NCI-H2196 treated with DMSO at 0.1 percent for 48 hours (cell line): ENCODE data around the gene LIN7C.

Experiments used
- DNase-seq: peaks from one replicate; lab custom pipeline; 2025; ENCODE audit not compliant: unreplicated experiment; lab: John Stamatoyannopoulos, UW

The LIN7C gene

DNA sequence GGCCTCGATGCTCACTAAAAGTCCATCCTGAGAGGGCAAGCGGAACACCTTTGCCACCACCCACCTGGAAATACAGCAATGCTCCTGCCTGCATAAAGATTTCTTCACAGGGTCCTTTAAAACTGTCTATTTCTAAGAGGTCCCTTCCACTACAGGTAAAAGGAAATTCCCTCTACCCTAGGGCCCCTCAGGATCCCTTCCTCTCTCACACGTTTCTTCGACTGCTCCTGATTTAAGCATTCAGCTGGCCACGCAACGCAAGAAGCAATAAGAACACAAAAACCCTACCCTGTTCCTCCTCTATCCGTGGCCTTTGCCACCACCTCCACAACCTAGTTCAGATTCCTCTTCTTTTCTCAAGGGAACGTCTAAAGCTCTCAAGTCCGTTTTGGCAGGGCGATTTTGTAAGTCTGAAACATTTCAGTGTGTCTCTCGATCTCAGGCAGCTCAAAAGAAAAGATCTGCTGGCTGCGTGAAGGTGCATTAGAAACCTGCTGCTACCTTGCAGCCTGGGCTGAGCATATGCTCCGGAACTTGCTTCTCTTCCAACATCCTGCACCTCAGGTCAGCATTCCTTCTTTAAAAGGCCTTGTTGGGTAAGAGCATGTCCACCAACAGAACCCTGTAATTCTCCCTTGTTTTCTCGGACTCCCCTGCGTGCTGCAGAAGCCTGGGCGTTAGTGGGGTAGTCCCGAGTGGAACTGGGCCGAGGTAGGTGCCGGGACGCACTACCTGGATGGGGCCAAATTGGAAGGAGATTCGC is 35.6 kb downstream of the LIN7C start:
- DNase-seq = no peak

DNA sequence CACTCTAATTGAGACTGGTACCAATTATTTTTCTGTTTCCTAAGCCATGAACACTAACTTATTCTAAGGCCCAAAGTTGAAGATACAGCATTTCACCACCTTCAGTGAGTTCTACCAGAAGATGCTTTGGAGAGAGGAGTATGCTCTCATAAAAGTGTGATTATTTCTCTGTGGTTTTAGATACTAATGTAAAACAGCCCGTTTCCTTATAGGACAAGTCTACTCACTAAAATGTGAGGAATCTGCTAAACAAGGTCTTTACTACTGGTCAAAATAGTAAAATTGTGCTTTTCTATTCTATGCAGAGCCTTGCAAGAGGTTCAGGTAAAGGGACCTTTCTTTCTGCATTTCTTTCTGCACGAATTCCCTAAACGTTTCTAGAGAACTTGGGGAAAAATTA is 36.4 kb downstream of the LIN7C start:
- DNase-seq = no peak

DNA sequence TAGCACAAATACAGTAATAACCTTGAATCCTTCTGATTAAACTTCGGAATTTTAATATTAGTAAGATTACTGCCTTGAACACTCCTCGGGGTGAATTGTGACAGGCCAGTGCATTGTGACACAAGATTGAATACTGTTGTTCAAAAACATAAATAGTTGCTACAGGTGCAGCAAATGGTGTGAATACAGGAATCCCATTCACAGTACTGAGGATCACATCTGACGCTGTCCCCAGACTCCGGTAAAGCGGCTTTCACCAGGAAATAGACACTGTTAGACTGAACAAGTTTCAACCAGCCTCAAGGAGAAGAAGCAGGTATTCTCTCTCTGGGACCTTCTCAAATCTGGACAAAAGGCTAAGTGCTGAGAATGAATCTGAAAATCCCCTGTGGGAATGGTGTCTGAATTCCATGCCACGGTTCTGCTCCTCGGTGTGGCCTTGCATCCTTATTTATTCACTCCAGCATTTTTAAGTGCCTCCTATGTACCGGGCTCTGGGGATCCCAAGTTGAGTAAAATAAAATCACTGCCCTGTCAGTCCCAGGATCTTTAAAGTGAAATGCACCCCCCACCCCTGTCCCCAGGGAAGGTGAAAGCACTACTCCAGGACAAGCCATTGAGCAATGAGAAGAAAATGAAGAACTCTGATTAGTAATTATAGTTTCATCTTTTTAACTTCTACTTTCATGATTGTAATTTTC is 37.4 kb downstream of the LIN7C start:
- no peak for DNase-seq

DNA sequence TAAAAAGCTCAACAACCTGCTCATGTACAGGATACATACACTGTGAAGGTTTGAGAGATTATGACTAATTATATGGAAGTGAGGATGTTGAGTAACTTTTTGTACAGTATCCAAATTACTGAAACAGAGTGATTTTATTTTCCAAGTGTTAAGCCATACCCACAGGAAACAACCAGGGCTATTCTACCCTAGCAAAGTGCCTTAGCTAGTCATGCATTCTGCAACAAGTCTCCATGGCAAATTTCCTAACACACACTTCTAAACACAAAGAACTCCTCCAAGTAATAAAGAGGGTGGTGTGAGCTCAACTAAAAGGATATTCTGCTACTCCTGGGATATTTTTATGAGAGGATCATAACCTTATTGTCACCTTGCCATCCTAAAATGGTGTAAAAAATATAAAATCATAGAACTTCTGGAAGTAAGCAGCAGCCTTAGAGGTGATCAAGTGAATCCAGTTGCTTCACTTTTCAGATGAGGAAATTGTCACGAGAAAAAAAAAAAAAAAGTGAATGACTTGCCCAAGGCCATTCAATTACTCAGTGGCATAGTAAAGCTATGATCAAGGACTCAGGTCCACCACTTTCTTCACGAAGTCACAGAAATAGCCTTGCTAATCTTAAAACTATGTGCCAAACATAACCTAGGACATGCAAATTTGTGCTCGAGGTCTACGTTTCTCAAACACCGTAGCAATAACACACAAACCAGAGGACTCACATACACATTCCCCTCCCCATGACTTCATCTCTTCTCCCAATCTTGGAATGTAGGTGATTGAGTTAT is 38.2 kb downstream of the LIN7C start:
- no peak for DNase-seq

DNA sequence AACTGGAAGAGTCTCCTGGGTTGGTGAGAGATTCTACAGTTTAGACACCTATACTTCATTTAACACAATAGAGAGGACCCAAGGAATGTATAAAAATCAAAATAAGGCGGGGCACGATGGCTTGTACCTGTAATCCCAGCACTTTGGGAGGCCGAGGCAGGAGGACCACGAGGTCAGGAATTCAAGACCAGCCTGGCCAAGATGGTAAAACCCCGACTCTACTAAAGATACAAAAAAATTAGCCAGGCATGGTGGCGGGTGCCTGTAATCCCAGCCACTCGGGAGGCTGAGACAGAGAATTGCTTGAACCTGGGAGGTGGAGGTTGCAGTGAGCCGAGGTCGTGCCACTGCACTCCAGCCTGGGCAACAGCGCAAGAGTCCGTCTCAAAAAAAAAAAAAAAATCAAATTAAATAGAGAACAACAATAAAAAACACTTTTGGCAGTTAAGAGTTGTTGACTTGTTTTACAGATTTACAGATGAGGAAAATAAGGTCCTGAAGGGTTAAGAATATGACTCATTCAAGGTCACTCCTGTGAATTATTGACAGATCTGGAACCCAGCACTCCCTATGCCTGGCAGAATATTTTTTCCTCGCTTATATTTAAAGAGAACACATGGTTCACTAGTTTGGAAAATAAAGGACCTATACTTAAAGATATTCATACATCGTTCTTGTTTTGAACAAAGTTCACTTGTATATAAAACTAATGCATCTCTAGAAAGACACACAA is 39.2 kb downstream of the LIN7C start:
- DNase-seq = no peak

DNA sequence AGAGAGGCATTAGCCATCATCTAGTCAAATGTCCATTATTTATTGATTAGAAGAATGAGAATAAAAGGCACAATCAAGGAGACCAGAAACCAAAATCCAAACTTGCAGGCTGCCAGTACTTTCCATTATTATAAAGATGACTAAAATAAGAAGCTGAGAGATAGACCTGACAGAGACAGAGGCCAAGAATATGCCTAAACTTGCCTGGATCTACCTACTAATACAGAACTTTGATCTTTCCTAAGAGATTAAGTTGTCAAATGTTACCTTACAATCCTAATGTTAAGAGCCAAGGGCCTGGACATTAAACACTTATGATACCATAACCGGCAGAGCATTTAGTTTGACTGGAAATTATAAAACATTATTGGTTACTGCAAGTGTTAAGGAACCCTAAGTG is 40.2 kb downstream of the LIN7C start:
- no peak for DNase-seq

DNA sequence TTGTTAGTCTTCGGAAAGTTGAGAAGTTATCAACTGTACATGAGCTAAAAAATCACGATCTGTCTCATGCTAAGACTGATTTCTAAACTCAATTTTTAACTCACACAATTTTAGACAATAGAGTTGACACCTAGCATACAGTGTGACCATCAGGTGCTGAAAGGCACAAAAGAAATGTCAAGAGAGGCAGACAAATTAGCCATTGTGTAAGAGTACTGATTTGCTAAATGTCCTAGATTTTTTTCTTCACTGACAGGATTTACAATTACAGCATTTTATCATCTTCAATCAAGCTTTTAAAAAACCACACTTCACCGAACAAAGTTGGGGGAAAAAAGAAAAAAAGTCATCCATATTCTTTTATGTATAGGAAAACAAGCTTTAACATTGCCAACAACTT is 40.9 kb downstream of the LIN7C start:
- DNase-seq = no peak

DNA sequence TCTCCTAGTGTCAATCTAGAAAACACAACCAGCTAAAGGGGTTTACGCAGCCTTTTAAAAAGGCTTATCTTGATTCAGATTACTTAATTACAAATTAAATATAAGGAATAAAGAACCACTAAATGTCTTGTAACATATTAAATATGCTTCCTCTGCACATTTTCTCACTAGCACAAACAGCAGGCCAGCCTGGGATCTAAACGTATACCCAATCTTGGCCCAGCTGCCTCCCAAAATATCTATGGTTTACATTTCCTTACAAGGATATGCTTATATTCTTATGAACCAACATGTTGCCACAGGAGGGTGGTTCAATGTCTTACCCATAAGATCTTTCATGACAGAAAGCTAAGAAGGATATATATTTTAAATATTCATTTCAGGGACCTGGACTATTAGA is 41.7 kb downstream of the LIN7C start:
- DNase-seq = no peak

DNA sequence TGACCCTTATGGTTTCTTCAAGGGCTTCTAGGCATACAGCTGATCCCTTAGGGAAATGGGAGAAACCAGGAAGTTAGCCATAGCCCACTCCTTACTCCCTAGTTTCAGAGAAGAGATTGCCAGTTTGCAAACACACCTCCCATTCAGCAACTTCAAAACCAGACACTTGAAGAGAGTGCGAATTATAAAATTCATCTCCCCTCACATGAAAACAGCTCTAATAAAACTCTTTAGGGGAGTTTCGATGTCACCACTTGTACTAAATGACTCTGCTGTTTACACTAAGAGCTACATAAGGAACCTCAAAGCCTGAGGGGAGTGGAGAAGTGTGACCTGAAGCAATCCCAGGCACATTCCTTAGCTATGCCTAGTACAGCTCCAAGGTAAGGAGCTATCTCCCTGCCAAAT is 42.3 kb downstream of the LIN7C start:
- DNase-seq = no peak

DNA sequence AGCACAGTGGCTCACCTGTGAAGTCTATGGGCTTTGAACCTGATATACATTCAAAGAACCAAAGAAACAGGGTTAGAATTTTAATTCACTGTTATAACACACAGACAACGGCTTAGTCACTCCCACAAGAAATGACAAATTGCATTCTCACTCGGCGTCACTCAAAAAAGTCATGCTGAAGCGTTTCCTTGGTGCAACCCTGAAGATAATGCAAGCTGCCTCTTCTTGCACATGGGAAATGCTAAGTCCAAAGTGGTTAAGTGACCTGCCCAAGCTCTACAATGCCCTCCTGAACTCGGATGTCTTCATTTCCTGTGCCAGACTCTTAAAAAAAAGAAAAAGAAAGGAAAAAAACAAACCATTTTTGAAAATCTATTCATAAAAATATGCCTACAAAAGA is 44.0 kb downstream of the LIN7C start:
- DNase-seq = no peak

DNA sequence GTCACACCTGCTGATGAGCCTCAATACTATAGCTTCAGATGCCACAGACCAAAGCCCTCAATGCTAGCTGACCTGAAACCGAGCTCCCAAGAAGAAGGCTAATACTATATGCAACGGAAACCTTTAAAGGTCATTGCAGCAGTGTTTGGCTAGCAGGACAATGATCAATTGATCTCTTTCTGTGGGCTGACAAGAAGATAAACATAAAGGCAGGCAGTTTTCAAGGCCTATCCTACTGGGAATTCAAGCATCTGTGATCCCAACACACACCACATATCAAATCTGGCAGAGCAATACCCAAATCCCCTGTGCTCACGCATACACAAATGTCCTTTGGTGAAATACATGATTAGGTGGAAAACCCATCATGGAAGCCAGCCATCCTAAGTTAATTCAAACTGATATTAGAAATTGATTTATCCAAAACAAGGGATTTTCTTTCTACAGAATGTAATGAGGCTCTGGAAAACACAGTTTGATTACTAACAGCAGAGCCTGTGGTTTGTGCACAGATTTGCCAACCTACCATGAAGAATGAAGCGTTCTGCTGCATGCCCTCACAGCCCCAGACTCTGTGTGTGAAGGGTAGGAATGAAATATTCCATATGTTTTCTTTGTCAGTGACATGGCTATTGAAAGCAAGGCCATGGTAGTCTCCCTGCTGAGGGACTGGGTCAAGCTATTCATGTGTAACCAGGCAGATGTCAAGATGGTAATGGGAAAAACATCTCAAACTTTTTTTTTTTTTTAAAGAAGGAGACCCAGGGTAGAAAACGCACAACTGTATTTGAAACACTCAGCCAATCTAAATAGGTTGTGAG is 46.2 kb downstream of the LIN7C start:
- DNase-seq = no peak

DNA sequence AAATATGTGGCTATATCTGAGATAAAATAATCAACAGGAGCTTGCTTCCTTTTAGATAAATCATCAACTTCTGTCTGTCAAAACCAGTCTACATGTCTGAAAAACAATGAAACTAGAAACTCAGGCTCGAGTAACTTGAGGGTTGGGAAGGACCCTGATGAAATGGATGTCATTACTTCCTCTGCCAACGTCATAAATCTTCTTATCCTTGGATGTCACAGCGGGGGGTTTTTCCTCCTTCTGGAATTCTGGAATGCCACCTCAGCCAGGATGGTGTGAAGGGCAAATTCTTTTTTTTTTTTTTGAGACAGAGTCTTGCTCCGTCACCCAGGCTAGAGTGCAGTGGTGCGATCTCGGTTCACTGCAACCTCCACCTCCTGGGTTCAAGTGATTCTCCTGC is 47.4 kb downstream of the LIN7C start:
- DNase-seq = no peak

DNA sequence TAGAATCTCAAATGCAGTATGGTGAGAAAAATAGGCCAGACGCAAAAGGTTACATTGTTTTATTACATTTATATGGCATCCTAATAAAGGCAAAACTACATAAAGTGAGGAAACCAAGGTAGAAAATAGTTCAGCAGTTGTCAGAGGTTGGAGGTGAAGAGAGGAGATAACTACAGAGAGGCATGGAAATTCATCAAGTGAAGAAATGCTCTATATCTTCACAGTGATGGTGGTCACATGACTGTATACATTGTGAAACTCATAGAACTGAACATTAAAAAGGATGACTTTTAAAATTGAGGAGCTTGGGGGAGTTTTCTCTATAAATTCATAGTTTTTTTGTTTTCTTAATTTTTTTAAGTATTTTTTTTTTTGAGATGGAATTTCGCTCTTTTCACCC is 48.4 kb downstream of the LIN7C start:
- DNase-seq = no peak

DNA sequence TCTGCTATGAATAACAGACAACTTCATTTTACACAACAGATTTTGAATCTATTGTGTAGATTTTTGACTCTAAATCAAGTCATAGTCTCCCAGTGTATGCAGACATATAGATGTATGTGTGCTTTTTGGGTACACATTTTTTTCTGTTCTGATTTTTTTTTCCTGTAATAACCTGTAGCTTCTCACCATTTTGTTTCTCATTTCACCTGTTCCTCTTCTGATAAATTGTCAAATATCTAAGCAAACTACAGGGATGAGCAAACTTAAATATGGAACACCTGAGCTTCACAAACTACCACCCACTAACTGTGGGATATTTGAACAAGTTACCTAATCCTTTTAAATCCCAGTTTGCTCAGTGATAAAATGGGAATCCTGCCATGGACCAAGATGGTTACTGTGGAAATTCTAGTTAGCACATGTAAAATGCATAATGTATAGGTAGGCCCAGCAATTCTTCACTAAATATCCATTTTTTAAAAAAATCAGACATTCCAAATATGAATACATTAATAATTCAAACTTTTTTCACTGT is 49.7 kb downstream of the LIN7C start:
- no peak for DNase-seq

DNA sequence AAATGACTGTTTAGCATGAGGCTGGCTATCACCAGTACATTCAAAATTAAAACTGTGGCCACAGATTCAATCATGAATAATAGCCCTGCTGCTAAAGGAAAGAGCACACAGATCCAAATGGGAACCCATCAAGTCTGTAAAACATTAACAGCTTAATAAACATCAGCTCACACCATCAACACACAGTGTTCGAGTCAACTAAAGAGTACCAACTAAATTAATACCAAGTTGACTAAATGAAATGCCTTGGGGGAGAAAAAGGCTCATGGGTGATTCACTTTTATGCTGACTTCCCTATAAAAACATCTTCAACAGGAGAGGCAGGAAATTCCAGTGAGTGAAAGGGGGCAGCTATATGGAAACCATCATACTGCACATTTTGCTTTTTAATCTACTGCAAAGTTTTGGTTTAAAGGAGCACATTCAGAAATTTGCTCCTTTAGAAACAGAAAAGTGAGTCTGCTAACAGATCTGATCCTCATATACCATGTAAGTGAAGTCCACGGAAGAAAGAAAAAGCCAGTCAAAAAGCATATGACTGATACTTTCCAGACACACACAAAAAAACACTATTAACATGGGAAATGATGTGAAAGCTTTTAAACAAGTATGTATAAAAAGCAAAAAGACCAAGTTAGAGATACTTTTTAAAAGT is 50.3 kb downstream of the LIN7C start:
- DNase-seq = no peak

DNA sequence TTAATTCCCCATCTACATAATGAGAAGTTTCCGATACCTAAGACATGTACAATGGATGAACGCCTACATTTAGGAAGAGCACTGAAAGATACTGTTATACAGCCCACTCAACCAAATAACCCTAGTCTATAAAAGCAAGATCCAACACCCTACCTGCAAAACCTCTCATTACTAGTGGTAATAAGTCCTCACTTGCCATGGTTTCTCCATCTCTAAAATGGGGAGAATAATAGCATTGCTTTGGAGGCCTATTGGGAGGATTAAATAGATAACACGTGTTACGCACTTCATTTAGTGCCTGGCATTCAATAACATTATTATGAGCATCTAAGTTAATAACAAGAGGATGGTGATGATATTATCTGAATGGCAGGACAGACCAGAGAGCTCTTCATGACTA is 50.9 kb downstream of the LIN7C start:
- DNase-seq = no peak

DNA sequence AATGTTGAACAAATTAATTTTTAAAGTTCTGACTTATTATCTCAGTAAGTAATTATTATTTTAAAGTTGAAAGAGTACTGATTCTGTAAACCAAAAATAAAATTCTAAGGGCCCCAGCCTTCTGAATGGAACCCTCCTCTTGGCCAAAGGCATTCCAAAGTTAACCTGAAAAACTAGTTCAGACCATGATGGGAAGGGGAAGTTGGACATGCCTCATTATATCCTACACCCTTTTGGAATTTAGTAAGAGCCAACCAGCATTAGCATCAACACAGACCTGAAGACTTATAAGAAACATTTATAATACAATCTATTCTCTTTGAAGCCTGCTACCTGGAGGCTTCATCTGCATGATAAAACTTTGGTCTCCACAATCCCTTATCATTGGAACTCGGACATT is 52.9 kb downstream of the LIN7C start:
- no peak for DNase-seq

DNA sequence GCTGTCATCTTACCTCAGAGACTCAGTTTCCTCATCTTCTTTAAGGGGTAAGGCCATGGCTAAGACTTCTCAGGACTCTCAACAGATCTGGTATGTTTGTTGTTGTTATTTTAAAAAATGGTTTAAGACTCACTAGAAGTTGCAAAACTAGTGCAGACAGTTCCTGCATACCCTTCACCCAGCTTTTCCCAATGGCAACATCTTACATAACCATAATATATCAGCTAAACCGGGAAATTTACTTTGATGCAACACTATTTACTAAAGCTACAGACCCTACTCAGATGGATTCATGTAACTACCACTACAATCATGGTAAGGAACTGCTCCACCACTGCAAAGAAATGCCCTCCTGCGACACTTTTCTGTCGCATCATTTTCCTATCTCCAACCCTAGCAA is 54.4 kb downstream of the LIN7C start:
- no peak for DNase-seq

DNA sequence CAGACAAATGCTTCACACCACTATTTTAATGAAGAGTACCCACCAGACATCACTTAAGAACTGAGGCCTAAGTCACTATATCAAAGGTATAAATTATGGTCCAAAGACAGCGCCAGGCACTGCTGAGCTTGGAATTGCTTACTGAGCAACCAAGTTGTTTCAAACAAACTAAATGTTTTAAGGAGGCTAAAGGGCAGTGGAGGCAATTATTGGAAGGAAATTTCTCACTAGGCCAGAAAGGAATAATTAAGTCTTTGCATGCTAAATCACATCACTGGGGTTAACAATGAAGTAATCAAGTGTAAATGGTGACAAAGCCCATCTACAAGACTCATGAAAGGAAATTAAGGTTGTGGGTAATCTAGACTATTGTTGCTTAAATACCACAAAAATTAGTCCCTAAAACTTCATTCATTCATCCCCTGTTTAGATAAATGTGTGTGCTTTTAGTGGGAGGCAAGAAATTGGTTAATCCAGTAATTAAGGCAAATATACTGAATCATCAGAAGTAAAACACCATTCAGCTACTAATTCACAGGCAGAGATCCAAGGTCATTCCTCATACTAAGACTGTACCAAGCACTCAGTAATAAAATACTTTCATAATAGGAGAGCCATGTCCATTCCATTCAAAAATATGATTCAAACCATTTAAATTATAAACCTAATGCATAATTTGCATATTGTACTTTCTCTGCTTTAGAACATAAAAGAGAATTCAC is 55.2 kb downstream of the LIN7C start:
- DNase-seq = no peak
